ENCODE results near the gene GPC1.

GPC1 gene

DNA sequence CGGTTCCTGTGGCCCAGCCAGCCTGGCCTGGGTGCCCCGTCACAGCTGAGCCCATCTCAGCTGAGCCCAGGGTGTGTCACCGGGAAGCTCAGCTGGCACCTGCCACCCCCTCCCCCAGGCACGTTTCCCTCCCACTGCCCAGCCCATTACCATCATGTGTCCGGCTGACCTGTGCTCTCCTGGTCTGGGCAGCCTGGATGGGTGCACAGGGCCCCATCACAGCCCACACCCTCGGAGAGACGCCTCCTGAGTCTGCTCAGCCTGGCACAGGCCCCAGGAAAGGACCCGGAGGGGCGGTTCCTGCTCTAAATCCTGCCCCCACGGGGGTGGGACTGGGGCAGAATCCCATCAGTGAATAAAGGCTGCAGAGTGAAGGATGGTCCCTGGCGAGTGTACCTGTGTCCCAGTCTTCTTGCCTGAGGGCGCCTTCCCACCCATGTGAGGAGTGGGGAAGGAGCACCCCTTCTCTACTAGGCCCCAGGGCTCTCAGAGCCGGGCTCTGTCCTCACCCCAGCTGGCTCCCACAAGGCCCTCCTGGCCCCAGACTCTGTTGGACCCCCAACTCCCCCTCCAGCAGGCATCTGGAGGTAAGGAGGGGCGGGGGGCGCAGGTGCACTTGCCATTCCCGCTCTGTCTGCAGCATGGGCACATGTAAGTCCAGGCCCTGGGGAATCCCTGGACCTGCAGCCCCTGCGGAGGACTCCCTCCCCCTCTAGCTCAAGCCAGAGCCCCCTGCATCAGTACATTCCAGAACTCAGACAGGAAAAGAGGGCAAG, 21.2 kb downstream of the GPC1 start:
- no peak overlapping the region for H3K4me3 ChIP-seq (ENCODE audit: insufficient read depth, low read depth, low read length, poor library complexity, severe bottlenecking)
- H3K9me3 ChIP-seq (ENCODE audit: control insufficient read depth, low read length), result no peaks in the 10 kb centered on the region
- no peak for DNase-seq
- no peak overlapping the region for H3K27ac ChIP-seq (ENCODE audit: insufficient read depth, low read length, poor library complexity, severe bottlenecking)
- H3K27me3 ChIP-seq (replicated peaks; ENCODE audit: control insufficient read depth, insufficient read depth, low read length, poor library complexity, severe bottlenecking), result peaks cover 36% of the 10 kb centered on the region
- peaks cover 17% of the 10 kb centered on the region for H3K4me1 ChIP-seq (ENCODE audit: control insufficient read depth, insufficient read depth, low read length, poor library complexity, severe bottlenecking)
- H3K36me3 ChIP-seq (ENCODE audit: control insufficient read depth, insufficient read depth, low read length), result no peaks in the 10 kb centered on the region

DNA sequence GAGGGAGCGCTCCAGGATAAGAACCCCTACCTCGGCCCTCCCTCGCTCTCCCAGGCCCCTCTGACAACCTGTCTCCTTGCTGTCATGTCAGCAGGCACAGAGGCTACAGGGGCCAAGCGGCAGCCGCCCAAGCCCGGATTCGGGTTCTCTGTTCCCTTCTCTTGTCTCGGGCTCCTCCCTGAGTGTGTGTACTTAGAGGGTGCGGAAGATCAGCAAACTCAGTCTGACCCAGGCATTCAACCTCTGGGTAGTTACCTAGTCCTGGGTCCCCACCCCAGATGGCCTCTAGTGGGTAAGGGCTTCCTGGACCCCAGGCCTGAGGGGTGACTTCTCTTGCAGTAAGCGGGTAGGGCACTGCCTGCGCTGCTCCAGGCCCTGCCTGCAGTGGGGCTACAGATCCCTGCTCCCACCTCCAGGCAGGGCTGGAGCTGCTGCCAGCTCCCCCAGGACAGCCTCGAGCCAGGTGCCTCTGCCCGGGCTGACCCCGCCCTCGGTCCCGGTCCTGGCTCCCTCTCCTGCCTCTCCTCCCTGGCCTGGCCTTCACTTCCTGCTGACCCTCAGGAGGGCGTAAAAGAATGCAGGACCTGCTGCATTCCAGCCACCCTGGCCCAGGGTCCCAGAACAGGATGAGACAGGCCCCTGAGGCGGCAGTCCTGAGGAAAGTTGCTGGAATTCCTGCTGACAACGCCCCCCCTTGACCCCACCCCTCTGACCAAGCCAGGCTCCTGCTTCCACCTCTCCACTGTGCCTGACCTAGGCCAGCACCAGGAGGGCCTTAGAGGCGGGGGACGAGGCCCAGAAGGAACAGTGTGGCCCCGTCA, 22.0 kb downstream of the GPC1 start:
- Histone ChIP-seq H3K36me3 (ENCODE audit: control insufficient read depth, insufficient read depth, low read length) (no peaks in the 10 kb centered on the region), H3K9me3 (ENCODE audit: control insufficient read depth, low read length) (no peaks in the 10 kb centered on the region), H3K4me1 (ENCODE audit: control insufficient read depth, insufficient read depth, low read length, poor library complexity, severe bottlenecking) (peaks cover 10% of the 10 kb centered on the region), H3K4me3 (ENCODE audit: insufficient read depth, low read depth, low read length, poor library complexity, severe bottlenecking) (no peak overlapping the region), H3K27ac (ENCODE audit: insufficient read depth, low read length, poor library complexity, severe bottlenecking) (no peak overlapping the region), H3K27me3 (replicated peaks; ENCODE audit: control insufficient read depth, insufficient read depth, low read length, poor library complexity, severe bottlenecking) (peaks cover 28% of the 10 kb centered on the region)
- DNase-seq, result no peak

DNA sequence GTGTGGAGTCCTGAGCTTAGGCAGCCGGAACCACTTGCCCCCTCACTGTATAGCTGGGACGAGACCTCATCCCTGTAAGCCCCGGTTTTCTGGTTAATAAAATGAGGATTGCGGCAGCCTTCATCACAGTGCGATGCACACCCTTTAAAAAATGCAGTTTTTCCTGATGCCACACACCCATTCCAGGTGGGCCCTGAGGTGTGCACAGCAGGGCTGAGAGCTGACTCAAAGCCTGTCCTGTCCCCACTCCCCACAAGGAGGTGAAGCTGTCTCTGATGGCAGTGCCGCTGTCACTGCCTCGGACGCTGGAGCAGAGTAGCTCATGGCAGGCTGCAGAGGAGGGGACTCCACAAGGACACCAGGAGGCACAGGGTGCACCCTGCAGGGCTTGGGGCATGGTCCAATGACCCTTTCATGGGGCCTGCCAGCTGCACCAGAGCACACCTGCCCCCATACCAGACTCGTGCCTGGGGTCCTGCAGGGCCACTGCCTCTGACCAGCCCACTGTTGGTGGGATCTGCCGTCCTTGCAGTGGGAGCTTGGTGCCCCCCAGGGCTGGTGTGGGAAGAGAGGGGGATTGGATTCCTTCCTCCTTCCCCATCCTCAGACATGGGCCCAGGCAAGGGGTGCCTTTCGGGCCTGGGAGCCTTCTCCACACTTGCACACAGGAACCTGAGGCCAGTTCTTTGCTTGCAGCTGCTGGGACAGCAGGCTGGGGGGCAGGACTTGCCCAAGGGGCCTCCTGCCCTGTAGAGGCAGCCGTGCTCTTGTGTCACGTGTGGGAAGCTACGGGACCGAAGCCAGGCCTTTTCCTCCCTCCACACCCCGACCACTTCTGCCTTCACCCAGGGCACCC, 22.8 kb downstream of the GPC1 start:
- Histone ChIP-seq H3K4me3 (ENCODE audit: insufficient read depth, low read depth, low read length, poor library complexity, severe bottlenecking) (no peak overlapping the region), H3K27me3 (replicated peaks; ENCODE audit: control insufficient read depth, insufficient read depth, low read length, poor library complexity, severe bottlenecking) (peaks cover 28% of the 10 kb centered on the region), H3K27ac (ENCODE audit: insufficient read depth, low read length, poor library complexity, severe bottlenecking) (no peak overlapping the region), H3K4me1 (ENCODE audit: control insufficient read depth, insufficient read depth, low read length, poor library complexity, severe bottlenecking) (peaks cover 10% of the 10 kb centered on the region), H3K9me3 (ENCODE audit: control insufficient read depth, low read length) (no peaks in the 10 kb centered on the region), H3K36me3 (ENCODE audit: control insufficient read depth, insufficient read depth, low read length) (no peaks in the 10 kb centered on the region)
- DNase-seq, result no peak

DNA sequence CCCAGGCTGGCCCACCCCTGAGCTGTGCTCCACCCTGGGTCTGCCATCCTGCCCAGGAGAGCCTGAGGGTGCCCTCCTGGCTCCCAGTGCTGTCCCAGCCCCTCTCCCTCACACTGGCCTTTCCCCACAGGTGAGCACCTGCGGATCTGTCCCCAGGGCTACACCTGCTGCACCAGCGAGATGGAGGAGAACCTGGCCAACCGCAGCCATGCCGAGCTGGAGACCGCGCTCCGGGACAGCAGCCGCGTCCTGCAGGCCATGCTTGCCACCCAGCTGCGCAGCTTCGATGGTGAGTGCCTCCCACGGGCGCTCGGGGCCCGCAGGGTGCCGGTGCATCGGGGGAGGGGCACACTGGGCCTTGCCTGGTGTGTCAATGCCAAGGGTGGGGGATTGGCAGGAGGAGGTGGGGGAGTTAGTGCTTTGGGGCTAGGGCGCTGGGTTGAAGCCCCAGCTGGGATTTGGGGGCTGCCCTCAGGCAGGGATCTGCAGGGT, 23.5 kb downstream of the GPC1 start:
- DNase-seq, result no peak
- Histone ChIP-seq H3K27ac (ENCODE audit: insufficient read depth, low read length, poor library complexity, severe bottlenecking) (no peak overlapping the region), H3K4me3 (ENCODE audit: insufficient read depth, low read depth, low read length, poor library complexity, severe bottlenecking) (no peak overlapping the region), H3K27me3 (replicated peaks; ENCODE audit: control insufficient read depth, insufficient read depth, low read length, poor library complexity, severe bottlenecking) (peaks cover 24% of the 10 kb centered on the region), H3K36me3 (ENCODE audit: control insufficient read depth, insufficient read depth, low read length) (no peaks in the 10 kb centered on the region), H3K9me3 (ENCODE audit: control insufficient read depth, low read length) (no peaks in the 10 kb centered on the region), H3K4me1 (ENCODE audit: control insufficient read depth, insufficient read depth, low read length, poor library complexity, severe bottlenecking) (peaks cover 6% of the 10 kb centered on the region)

DNA sequence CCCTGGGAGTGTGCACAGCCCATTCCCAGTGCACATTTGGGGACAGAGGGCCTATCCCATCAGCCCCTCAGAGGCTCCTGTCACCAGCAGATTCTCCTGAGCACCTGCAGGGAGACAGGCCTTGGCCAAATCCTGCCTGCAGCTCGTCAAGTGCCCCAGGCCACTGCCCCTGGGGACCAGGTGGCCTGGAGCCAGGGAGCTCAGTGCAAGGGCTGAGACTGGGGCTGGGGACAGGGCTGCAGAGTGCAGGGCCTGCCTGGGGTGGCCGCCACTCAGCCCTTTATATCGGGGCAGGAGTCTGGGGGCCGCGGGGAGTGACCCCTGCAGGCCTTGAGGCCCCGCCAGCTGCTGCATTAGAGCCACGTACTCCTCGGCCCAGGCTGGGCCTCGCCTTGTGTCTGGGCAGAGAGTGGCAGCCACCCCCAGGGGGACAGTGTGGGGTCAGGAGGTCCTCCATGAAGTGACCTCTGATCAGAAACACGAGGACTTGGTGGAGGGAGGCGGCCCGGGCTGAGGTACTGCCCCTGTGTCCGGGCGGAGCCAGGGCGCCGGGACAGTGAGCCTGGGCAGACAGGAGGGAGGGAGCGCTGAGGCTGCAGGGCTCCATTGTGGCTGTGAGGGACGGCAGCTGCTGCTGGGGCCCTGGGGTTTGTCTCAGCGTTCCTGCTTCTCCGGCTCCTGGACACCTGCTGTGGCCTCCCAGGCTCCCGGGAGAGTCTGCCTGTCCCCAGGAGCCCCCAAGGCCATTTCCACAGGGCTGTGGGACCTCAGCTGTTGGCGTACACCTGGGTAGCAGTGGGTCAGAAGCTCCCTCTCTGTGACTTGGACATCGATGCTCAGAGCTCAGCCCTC, 24.2 kb downstream of the GPC1 start:
- no peak for DNase-seq
- Histone ChIP-seq H3K4me3 (ENCODE audit: insufficient read depth, low read depth, low read length, poor library complexity, severe bottlenecking) (no peak overlapping the region), H3K27ac (ENCODE audit: insufficient read depth, low read length, poor library complexity, severe bottlenecking) (no peak overlapping the region), H3K36me3 (ENCODE audit: control insufficient read depth, insufficient read depth, low read length) (no peaks in the 10 kb centered on the region), H3K27me3 (replicated peaks; ENCODE audit: control insufficient read depth, insufficient read depth, low read length, poor library complexity, severe bottlenecking) (peaks cover 17% of the 10 kb centered on the region), H3K9me3 (ENCODE audit: control insufficient read depth, low read length) (no peaks in the 10 kb centered on the region), H3K4me1 (ENCODE audit: control insufficient read depth, insufficient read depth, low read length, poor library complexity, severe bottlenecking) (no peaks in the 10 kb centered on the region)

DNA sequence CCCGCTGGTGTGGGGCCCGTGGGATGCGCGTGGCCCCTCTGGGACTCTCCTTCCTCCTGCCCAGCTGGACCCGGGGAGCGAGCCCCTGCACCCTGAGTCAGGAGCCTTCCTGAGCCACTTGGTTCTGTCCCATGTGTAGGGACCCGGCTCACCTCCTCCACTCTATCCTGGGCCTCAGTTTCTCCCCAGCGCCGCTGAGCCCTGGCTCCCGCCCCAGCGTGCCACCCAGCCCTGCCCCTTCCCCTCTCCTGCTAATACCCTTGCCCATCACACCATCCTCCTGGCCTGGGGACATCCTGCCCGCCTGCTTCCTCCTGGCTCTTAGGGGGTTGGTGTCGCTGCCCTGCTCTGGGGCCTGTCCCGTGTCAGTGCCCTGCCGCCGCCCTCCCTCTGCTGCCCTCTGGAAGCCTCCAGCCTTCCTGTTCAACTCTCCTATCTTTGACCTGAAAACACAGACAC, 24.8 kb downstream of the GPC1 start:
- Histone ChIP-seq H3K4me3 (ENCODE audit: insufficient read depth, low read depth, low read length, poor library complexity, severe bottlenecking) (no peak overlapping the region), H3K27me3 (replicated peaks; ENCODE audit: control insufficient read depth, insufficient read depth, low read length, poor library complexity, severe bottlenecking) (peaks cover 10% of the 10 kb centered on the region), H3K4me1 (ENCODE audit: control insufficient read depth, insufficient read depth, low read length, poor library complexity, severe bottlenecking) (no peaks in the 10 kb centered on the region), H3K27ac (ENCODE audit: insufficient read depth, low read length, poor library complexity, severe bottlenecking) (no peak overlapping the region), H3K9me3 (ENCODE audit: control insufficient read depth, low read length) (no peaks in the 10 kb centered on the region), H3K36me3 (ENCODE audit: control insufficient read depth, insufficient read depth, low read length) (no peaks in the 10 kb centered on the region)
- no peak for DNase-seq

DNA sequence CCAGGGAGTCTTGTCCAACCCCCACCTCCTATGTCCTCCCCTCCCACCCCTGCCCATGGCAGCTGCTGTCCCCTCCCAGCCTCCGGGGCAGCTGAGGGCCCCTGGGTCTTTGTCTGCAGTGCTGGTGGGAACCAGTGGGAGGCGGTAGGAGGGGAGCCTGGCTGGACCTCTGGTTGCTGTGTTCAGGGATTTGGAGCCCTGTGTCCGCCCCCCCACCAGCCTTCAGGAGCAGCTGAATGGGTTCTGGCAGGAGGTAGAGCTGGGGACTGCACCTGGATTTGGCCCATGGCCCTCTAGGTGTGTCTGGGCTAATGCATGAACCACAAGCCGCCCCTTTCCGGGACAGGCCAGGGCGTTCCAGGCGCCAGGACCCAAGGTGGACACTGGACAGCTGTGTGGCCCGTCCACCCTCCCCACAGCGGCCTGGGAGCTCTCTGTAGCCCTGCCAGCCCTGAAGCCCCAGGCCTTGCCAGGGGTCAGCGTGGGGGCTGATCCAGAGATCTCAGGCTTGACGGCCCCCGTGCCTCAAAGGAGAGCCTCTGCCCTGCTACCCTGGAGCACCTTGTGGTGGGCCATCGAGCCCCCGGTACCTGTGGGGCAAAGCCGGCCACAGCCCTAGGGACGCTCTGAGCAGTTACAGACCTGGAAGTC, 25.4 kb downstream of the GPC1 start:
- no peak for DNase-seq
- no peaks in the 10 kb centered on the region for H3K9me3 ChIP-seq (ENCODE audit: control insufficient read depth, low read length)
- H3K4me3 ChIP-seq (ENCODE audit: insufficient read depth, low read depth, low read length, poor library complexity, severe bottlenecking), result no peak overlapping the region
- H3K27me3 ChIP-seq (replicated peaks; ENCODE audit: control insufficient read depth, insufficient read depth, low read length, poor library complexity, severe bottlenecking), result peaks cover 4% of the 10 kb centered on the region
- H3K4me1 ChIP-seq (ENCODE audit: control insufficient read depth, insufficient read depth, low read length, poor library complexity, severe bottlenecking), result no peaks in the 10 kb centered on the region
- H3K27ac ChIP-seq (ENCODE audit: insufficient read depth, low read length, poor library complexity, severe bottlenecking), result no peak overlapping the region
- no peaks in the 10 kb centered on the region for H3K36me3 ChIP-seq (ENCODE audit: control insufficient read depth, insufficient read depth, low read length)

DNA sequence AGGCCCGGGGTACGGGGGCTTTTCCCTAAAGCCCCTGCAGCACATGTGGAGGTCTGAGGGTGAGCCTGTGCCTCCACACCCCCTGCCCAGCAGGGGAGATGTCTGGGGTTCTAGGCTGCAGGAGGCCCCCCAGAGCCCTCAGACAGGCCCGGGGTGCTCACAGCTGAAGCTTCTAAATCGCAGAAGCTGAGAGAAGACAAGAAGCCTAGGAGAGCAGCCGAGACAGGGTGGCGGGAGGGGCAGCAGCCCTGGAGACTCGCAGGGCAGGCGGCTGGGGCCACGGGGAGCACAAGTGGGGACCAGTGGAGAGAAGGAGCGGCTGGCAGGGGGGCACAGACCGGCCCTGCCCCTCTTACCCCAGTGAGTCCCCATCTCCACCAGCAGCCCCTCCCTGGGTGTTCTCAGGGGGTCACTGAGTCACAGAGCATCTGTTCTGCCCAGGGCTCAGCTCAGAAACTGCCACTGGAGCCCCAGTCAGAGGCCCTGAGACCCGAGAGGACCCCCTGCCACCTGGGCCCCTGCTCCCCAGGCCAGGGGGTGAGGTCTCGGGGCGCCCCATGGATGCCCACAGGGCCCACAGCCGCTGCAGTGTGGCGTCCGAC, 26.1 kb downstream of the GPC1 start:
- Histone ChIP-seq H3K27ac (ENCODE audit: insufficient read depth, low read length, poor library complexity, severe bottlenecking) (no peak overlapping the region), H3K36me3 (ENCODE audit: control insufficient read depth, insufficient read depth, low read length) (no peaks in the 10 kb centered on the region), H3K4me3 (ENCODE audit: insufficient read depth, low read depth, low read length, poor library complexity, severe bottlenecking) (no peak overlapping the region), H3K4me1 (ENCODE audit: control insufficient read depth, insufficient read depth, low read length, poor library complexity, severe bottlenecking) (no peaks in the 10 kb centered on the region), H3K9me3 (ENCODE audit: control insufficient read depth, low read length) (no peaks in the 10 kb centered on the region), H3K27me3 (replicated peaks; ENCODE audit: control insufficient read depth, insufficient read depth, low read length, poor library complexity, severe bottlenecking) (no peaks in the 10 kb centered on the region)
- DNase-seq, result no peak

All from effector memory CD4-positive, alpha-beta T cell (primary cell).